ENCODE results near the gene RRP15. TPM values are rescaled to one million over a fixed set of nuclear protein-coding genes. Genes with fewer than 3 reads are reported as not detected.

The RRP15 gene
- total and polyA plus RNA-seq, 2 of the 8 experiments (the other 6 are each of a cell fraction or from before 2014, with no cell fraction given), result 3.7 to 52.8 TPM

DNA sequence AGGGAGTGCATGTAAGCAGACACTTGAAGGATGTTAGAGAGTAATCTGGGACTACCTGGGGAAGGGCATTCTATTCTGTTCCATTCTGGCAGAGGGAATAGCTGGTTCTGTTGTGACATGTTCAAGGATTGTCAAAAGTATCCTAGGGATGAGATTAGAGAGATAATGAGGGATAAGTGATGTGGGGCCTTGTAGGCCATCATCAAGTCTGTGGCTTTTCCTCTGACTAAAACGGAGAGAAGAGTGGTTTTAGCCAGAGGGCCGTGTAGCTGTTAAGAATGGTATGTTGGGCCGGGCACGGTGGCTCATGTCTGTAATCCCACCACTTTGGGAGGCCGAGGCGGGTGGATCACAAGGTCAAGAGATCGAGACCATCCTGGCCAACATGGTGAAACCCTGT lies 83.6 kb downstream of the RRP15 start (continued):
- TF ChIP-seq EP300 (IDR thresholded peaks at IDR 0.05; ENCODE audit: borderline replicate concordance in 1 of 2, low read depth in 2 of 2, low read length in 2 of 2) (no peak), HDAC6 (IDR thresholded peaks at IDR 0.05; ENCODE audit: low read depth, low read length) (no peak), CTBP2 (IDR thresholded peaks at IDR 0.05; ENCODE audit: borderline replicate concordance, insufficient read depth, insufficient read length, low read length) (no peak), SIRT6 (IDR thresholded peaks at IDR 0.05; ENCODE audit: low read length) (no peak), KDM4A (IDR thresholded peaks at IDR 0.05; ENCODE audit: low read depth, low read length, severe bottlenecking) (no peak)
- TF ChIP-seq, protein P1, sequence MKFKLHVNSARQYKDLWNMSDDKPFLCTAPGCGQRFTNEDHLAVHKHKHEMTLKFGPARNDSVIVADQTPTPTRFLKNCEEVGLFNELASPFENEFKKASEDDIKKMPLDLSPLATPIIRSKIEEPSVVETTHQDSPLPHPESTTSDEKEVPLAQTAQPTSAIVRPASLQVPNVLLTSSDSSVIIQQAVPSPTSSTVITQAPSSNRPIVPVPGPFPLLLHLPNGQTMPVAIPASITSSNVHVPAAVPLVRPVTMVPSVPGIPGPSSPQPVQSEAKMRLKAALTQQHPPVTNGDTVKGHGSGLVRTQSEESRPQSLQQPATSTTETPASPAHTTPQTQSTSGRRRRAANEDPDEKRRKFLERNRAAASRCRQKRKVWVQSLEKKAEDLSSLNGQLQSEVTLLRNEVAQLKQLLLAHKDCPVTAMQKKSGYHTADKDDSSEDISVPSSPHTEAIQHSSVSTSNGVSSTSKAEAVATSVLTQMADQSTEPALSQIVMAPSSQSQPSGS (IDR thresholded peaks at IDR 0.05; ENCODE audit: low read length), result no peak

All from H1 (cell line).